GM19468 (cell line): ENCODE results near the gene ILK.
A peak's percentile ranks its signal among the peaks of the same experiment; 100 is the strongest.

Experiments used
- ATAC-seq: cut with Tn5 transposase; IDR thresholded peaks from one replicate; pipeline ENCODE4 v1.9.1; 2021; ENCODE audit warnings: mild to moderate bottlenecking, moderate library complexity, moderate number of reproducible peaks; ENCODE audit not compliant: unreplicated experiment; ENCODE audit errors: extremely low read depth

The ILK gene

GRCh38 chr11:6632116-6633073, 28.8 kb downstream of the ILK start:
- ATAC-seq = no peak

- no peak for ATAC-seq
Measured at GRCh38 chr11:6633422-6634408, 30.1 kb downstream of the ILK start.

GRCh38 chr11:6634534-6634933, 31.0 kb downstream of the ILK start:
- no peak for ATAC-seq

GRCh38 chr11:6635082-6635932, 31.7 kb downstream of the ILK start:
- no peak for ATAC-seq

GRCh38 chr11:6636480-6636879, 32.9 kb downstream of the ILK start:
- no peak for ATAC-seq

GRCh38 chr11:6637871-6638270, 34.3 kb downstream of the ILK start:
- no peak for ATAC-seq

- no peak for ATAC-seq
Measured at GRCh38 chr11:6638429-6638828, 34.9 kb downstream of the ILK start.

GRCh38 chr11:6640036-6640984, 36.7 kb downstream of the ILK start:
- no peak for ATAC-seq

GRCh38 chr11:6640985-6641701, 37.6 kb downstream of the ILK start:
- no peak for ATAC-seq

- ATAC-seq = no peak
Measured at GRCh38 chr11:6642957-6643356, 39.4 kb downstream of the ILK start.

GRCh38 chr11:6646071-6646470, 42.5 kb downstream of the ILK start:
- ATAC-seq = no peak

GRCh38 chr11:6646576-6646917, 43.0 kb downstream of the ILK start:
- ATAC-seq = no peak

- ATAC-seq = peak; percentile 61
Measured at GRCh38 chr11:6646918-6647679, 43.5 kb downstream of the ILK start.

- no peak for ATAC-seq
Measured at GRCh38 chr11:6647836-6648235, 44.3 kb downstream of the ILK start.

GRCh38 chr11:6648501-6648900, 44.9 kb downstream of the ILK start:
- ATAC-seq = no peak

GRCh38 chr11:6650104-6650503, 46.5 kb downstream of the ILK start:
- no peak for ATAC-seq

GRCh38 chr11:6650980-6651379, 47.4 kb downstream of the ILK start:
- no peak for ATAC-seq

GRCh38 chr11:6652182-6652581, 48.6 kb downstream of the ILK start:
- ATAC-seq = no peak
